Neural crest cell (in vitro differentiated cells): Measurements from ENCODE around the gene FUT8. TPM values are rescaled to one million over a fixed set of nuclear protein-coding genes. Genes with fewer than 3 reads are reported as not detected.

Experiments used
- DNase-seq: peaks from one replicate; pipeline ENCODE4 v3.0.0; 2021; ENCODE audit warnings: low read depth, mixed read lengths, low spot score
- H3K27ac Mint-ChIP-seq: one replicate; pipeline ENCODE4 v1.8.0; 2021; ENCODE audit warnings: mild to moderate bottlenecking, mixed read lengths; ENCODE audit not compliant: unreplicated experiment
- H3K27me3 Mint-ChIP-seq: 2 replicates; pipeline ENCODE4 v1.8.0; 2021; ENCODE audit warnings: low read depth, mild to moderate bottlenecking, mixed read lengths
- H3K36me3 Mint-ChIP-seq: 2 replicates; pipeline ENCODE4 v1.8.0; 2021; ENCODE audit warnings: low read depth, mild to moderate bottlenecking, mixed read lengths
- H3K4me1 Mint-ChIP-seq: 2 replicates; pipeline ENCODE4 v1.8.0; 2021; ENCODE audit warnings: mixed read lengths
- H3K4me3 Mint-ChIP-seq: one replicate; pipeline ENCODE4 v1.8.0; 2021; ENCODE audit warnings: mild to moderate bottlenecking, mixed read lengths
- H3K9me3 Mint-ChIP-seq: 2 replicates; pipeline ENCODE4 v1.8.0; 2021; ENCODE audit warnings: mixed read lengths
- total RNA-seq: library from RNA; stranded (reverse); gene quantifications from 2 replicates; pipeline ENCODE4 v1.2.1, GENCODE V29; 2021
- TF ChIP-seq, protein P1 (sequence below): fragments of 200-600 bp; sonication (generic); conservative IDR thresholded peaks from 2 replicates; pipeline ENCODE4 v1.5.0; 2021; ENCODE audit warnings: antibody characterized with exemption, mild to moderate bottlenecking

Gene FUT8
- total RNA-seq, 1 donor from 2014 or later: 67.2 TPM

DNA sequence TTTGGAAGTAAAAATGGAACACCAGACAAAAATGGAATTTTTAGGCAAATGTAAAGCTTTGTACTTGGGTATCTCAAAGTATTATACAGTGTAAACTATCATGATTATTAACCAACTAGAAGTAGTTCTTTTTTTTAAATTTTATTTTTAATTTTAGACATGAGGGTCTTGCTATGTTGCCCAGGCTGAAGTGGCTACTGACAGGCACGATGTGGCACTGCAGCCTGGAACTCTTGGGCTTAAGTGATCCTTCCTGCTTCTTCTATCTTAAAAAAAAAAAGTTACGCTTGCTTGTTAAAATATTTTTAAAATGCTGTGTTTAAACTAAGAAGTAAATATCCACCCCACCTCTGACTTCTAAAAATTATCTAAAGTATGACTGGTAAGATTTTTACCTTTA lies 1.9 kb upstream of the FUT8 start:
- Mint-ChIP-seq H3K9me3 (no peaks in the 10 kb centered on the region), H3K36me3 (no peaks in the 10 kb centered on the region), H3K4me3 (peak overlapping the region; percentile 95), H3K27me3 (no peaks in the 10 kb centered on the region), H3K4me1 (peaks cover 37% of the 10 kb centered on the region), H3K27ac (no peak overlapping the region)
- TF ChIP-seq, protein P1, sequence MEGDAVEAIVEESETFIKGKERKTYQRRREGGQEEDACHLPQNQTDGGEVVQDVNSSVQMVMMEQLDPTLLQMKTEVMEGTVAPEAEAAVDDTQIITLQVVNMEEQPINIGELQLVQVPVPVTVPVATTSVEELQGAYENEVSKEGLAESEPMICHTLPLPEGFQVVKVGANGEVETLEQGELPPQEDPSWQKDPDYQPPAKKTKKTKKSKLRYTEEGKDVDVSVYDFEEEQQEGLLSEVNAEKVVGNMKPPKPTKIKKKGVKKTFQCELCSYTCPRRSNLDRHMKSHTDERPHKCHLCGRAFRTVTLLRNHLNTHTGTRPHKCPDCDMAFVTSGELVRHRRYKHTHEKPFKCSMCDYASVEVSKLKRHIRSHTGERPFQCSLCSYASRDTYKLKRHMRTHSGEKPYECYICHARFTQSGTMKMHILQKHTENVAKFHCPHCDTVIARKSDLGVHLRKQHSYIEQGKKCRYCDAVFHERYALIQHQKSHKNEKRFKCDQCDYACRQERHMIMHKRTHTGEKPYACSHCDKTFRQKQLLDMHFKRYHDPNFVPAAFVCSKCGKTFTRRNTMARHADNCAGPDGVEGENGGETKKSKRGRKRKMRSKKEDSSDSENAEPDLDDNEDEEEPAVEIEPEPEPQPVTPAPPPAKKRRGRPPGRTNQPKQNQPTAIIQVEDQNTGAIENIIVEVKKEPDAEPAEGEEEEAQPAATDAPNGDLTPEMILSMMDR: no peak
- DNase-seq: no peak

DNA sequence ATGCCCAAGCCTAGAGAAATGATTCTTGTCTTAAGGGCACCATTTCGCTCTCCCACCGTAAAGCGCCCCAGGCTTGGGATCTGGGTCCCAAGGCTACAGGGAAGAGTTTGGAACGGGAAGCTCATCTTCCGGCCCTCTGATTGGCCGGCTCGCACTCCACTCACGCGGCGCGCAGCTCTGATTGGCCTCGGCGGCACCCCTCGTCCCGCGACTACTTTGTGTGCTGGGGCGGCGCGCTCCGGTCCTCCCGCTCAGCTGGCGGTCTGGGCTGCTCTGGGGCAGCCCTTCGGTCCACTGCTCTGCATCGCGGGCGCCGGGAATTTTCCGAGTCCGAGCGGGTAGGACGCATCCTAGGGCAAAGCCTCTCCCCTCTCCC lies 886 bp upstream of the FUT8 start:
- TF ChIP-seq, protein P1: no peak
- Mint-ChIP-seq H3K36me3 (no peaks in the 10 kb centered on the region), H3K4me3 (peak overlapping the region; percentile 95), H3K4me1 (peaks cover 39% of the 10 kb centered on the region), H3K27me3 (no peaks in the 10 kb centered on the region), H3K27ac (peak overlapping the region; percentile 97), H3K9me3 (no peaks in the 10 kb centered on the region)
- DNase-seq: peak; percentile 72

DNA sequence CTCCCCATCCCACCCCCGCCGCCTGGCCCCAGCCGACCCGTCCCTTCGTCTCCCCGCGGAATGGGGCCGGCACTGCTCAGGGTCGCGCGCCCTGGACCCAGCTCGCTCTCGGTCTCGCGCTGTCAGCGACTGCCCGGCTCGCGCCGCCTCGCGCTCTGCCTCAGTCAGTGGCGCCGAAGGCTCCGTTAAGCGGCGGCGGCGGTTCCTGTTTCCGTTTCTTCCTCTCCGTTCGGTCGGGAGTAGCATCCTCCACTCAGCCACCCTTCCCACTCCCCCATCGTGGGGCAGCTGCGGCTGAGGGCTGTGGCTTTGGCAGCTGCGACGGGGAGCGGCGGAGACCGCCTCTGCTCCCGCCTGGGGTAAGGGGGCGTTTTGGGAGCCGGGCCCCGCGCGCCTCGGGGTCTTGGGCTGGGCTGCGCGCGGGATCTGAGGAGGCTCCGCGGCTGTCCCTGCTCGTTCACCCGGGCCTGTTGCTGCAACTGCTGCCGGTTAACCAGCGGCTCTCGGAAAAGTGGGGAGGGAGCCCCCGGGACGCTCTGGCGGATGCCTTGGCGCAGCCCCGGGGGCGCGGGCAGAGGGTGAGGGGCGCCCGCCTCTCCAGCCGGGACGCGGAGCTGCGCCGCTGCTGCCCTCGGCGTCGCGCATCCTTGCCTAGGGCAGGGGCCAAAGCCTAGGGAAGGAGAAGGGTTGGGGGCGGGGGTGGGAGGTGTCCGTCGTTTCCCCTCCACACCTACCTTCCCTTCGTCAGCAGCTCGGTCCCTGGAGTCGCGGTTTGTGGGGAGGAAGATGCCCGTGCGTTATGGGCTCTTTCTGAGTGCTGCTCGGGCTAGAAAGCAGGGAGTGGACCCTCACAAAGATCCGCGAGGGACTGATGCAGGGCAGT lies 567 bp downstream of the FUT8 start:
- DNase-seq: peak; percentile 37

DNA sequence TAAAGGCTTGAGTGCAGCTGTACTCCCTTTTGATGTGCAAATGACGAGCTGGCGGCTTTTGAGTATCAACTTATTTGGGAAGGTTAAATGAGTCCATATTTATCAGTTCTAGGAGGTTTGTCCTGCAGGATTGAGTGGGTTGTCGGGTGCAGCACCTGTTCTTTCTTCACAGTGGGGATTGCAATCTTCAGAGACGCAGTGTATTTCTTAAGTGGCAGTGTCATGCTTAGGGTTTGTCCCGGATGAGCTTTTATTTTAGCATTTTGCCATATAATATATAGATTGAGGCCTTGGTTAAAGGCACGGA lies 1.2 kb downstream of the FUT8 start:
- Mint-ChIP-seq H3K27ac (peak overlapping the region; percentile 88), H3K4me1 (peaks cover 39% of the 10 kb centered on the region), H3K9me3 (no peaks in the 10 kb centered on the region), H3K4me3 (peak overlapping the region; percentile 95), H3K36me3 (no peaks in the 10 kb centered on the region), H3K27me3 (no peaks in the 10 kb centered on the region)
- TF ChIP-seq, protein P1: no peak
- no peak for DNase-seq

More for the DNA sequence above, 567 bp downstream of the FUT8 start:
- no peaks in the 10 kb centered on the region for H3K9me3 Mint-ChIP-seq
- H3K36me3 Mint-ChIP-seq: no peaks in the 10 kb centered on the region
- peak overlapping the region; percentile 95 for H3K4me3 Mint-ChIP-seq
- peaks cover 39% of the 10 kb centered on the region for H3K4me1 Mint-ChIP-seq
- peak overlapping the region; percentile 88 for H3K27ac Mint-ChIP-seq
- H3K27me3 Mint-ChIP-seq: no peaks in the 10 kb centered on the region
- TF ChIP-seq, protein P1: no peak

DNA sequence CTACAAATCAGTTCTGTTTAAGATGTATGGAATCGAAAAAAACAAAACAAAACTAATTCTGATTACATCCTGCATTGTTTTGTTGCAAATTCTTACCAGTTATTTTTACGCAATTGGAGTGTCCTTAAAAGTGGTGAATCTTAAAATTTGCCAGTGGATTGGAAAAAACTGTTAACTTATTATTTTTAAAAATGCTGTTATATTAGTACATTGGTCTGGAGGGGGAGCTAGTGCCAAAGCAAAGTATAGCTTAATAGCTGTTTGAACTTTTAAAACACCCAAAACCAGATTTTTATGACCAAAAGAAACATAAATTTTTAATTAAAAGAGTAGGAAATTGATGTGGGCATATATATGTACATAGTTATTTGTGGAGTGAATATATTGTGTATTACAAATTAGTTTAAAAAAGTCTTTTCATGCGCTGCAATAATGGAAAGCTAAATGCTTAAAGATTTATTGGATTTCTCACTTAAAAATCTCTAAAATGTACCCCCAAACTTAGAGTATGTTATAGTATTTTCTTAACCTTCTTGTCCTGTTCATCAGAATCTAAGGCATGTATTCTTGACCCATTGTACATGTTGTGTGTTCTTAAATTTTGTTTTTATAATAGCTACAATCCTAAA lies 2.5 kb downstream of the FUT8 start:
- Mint-ChIP-seq H3K36me3 (no peaks in the 10 kb centered on the region), H3K4me3 (peak overlapping the region; percentile 95), H3K27me3 (no peaks in the 10 kb centered on the region), H3K27ac (no peak overlapping the region), H3K4me1 (peaks cover 40% of the 10 kb centered on the region), H3K9me3 (no peaks in the 10 kb centered on the region)
- no peak for DNase-seq
- TF ChIP-seq, protein P1: peak; percentile 75
